Raji (cell line): Measurements from ENCODE around the gene ALKBH6.

Source experiments
- POLR2A ChIP-seq: IDR thresholded peaks from 2 replicates; pipeline ENCODE4 v1.6.1; 2011; ENCODE audit warnings: low read depth, low read length, control low read depth; ENCODE audit not compliant: insufficient read depth

Gene ALKBH6

DNA sequence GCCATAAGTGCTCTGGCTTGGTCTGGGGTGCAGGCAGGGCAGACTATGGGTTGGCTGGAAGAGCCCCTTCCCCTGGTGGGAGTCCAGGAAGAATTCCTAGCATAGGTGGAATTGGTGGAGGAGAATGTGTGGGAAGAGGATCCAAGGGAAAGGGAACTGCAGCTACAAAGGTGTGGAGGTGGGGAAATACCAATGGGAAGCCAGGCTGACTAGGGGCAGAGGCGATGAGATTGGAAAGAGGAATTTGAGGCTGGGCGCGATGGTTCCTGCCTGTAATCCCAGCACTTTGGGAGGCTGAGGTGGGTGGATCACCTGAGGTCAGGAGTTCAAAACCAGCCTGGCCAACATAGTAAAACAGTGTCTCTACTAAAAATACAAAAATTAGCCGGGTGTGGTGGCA is 23.9 kb downstream of the ALKBH6 start:
- TF ChIP-seq POLR2A = no peak

DNA sequence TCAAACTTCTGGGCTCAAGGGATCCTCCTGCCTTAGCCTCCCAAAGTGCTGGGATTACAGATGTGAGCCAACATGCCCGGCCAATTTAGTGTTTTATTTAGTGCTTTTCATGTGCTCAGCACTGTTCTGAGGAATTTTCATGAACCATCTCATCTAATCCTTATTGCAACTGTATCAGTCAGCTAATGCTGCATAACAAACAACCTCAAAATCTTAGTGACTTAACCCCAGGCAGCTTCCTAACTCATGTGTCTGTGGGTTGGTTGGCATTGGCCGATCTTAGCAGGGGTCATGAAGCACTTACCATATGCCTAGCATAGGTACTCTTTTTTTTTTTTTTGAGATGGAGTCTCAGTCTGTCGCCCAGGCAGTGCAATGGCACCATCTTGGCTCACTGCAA is 25.2 kb downstream of the ALKBH6 start:
- TF ChIP-seq POLR2A = no peak

DNA sequence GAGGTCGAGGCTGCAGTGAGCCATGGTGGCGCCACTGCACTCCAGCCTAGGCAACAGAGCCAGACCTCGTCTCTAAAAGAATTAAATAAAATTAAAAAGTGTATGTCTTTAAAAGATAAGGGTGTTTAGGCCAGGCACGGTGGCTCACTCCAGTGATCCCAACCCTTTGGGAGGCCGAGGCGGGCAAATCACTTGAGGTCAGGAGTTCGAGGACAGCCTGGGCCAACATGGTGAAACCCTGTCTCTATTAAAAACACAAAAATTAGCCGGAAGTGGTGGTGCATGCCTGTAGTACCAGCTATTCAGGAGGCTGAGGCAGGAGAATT is 26.5 kb downstream of the ALKBH6 start:
- TF ChIP-seq POLR2A = no peak

DNA sequence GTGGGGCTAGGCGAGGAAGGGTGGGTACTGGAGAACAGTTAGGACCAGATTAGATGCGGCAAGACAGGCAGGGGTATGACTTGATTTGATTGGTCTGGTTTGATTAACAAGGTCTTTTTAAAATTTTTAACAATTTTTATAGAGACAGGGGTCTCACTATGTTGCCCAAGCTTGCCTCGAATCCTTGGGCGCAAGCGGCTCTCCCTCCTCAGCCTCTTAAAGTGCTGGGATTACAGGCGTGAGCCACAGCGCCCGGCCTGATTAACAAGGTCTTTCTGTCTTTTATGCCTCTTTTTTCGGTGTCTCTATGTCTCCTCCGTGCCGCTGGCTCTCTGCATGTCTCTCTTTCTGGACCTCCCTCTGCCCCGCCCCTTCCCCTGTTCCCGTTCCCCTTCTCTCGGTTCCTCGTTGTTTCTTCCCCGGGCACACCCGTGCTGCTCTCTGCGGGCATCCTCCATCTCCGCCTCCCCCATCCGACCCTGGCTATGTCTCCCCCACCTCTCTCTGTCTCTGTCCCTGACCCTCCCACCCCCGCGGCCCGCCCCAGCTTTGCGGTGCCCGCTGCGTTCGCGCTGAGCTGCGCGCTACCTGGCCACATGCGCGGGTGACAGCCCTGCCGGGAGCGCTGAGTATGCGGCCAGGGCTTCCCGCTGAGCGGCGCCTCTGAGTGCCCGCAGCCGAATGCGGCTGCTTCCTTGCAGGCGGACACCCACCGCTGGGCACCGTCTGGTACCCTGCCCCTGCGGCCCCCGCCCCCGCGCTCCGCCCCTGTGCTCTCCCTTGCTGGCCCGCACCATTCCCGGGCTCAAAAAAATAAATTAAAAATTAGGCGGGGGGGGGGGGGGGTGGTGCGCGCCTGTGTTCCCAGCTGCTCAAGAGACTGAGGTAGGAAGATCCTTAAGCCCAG is 27.1 kb downstream of the ALKBH6 start:
- no peak for TF ChIP-seq POLR2A

DNA sequence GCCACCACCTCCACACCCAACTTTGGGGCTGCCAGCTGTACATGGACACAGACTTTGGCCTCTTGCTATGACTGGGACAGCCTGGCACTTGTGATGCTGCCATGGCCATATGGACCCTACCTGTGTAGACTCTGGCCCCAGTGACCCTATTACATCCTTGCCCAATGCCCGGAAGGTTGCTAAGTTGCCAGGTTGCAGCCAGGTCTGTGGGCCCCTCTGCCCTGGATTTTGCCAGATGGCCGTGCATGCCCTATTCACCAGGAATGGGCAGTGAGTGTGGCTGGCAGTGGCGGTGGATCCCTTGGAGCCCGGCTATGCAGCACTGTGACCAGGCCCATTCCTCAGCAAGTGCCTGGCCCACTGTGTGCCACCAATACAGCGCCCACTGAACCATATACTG is 27.9 kb downstream of the ALKBH6 start:
- no peak for TF ChIP-seq POLR2A

DNA sequence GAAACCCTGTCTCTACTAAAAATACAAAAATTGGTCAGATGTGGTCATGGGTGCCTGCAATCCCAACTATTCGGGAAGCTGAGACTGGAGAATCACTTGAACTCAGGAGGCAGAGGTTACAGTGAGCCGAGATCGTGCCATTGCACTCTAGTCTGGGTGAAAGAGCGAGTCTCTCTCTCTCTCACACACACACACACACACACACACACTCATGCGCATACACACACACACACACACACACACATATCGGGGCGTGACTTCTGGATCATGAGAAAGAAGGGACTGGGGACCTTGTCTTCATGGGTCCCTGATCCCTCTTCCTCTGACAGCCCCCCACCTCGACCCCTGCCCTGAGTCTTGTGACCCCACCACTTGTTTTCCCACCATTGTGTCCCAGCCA is 30.8 kb downstream of the ALKBH6 start:
- no peak for TF ChIP-seq POLR2A

DNA sequence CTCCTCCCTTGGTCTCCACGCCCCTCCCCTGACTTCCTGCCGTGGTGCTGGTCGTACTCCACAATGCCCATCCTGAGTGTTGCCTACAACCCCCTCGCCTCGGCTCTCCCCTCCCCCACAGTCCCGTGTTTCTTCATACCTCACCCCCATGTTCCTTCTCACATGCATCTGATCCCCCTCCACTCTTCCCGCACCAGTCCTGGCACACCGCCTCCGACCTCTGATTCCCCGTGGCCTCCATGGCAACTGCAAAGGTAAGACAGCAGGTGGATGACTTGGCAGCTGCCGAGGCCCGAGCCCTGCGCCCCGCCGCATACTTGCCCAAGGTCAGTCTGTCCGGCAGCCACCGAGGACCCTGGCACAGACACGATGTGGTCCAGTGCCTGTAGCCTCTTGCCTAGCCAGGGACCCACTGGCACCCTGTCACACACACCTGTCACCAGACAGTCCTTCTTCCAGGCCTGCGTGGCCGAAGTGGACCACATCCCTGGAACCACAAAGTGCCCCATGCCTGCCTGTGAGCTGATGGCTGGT is 35.1 kb downstream of the ALKBH6 start:
- no peak for TF ChIP-seq POLR2A

DNA sequence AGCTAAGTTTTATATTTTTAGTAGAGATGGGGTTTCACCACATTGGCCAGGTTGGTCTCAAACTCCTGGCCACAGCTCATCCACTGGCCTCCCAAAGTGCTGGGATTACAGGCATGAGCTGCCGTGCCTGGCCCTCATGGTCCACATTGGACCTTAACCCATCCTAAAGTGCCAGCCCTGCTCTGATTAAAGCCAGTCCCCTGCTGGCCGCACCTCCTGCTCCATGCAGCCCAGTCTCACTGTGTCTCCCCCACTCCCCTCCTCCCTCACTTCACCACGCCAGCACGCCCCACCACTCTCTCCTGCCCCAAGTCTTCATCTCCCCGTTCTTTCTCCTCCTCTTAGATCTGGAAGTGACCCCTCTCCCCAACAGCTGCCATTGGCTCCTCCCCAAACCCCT is 35.7 kb downstream of the ALKBH6 start:
- no peak for TF ChIP-seq POLR2A

DNA sequence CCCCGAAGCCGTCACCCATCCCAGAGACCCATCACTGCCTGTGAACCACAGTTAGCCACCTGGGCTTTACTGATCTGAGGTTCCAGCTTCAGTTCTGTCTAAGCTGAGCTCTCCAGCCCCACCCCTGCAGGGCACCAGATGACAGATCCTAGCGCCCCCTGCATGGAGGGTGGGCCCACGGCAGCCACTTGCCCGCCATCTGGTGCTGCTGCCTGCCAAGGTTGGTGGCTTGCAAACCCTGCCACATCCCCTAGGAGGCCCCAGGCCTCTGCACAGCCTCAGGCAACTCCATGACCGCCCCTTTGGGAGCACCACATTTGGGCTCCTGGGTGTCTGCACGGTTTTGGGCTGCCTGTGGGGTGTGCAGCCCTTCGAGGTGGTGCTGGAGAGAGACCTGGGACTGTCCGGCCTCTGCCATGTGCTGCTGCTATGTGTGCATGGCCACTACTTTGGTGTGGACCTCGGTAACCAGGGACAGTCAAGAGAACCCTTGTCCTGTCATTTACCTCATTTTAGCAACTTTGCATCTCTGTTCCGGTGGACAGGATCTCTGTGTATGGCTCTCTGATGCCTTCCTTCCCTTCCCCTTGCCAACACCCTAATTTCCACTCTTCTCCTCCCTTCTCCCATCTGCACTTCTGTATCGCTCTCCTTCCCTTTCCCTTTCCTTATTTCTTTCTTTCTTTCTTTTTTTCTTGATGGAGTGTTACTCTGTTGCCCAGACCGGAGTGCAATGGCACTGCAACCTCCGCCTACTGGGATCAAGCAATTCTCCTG is 36.4 kb downstream of the ALKBH6 start:
- no peak for TF ChIP-seq POLR2A

DNA sequence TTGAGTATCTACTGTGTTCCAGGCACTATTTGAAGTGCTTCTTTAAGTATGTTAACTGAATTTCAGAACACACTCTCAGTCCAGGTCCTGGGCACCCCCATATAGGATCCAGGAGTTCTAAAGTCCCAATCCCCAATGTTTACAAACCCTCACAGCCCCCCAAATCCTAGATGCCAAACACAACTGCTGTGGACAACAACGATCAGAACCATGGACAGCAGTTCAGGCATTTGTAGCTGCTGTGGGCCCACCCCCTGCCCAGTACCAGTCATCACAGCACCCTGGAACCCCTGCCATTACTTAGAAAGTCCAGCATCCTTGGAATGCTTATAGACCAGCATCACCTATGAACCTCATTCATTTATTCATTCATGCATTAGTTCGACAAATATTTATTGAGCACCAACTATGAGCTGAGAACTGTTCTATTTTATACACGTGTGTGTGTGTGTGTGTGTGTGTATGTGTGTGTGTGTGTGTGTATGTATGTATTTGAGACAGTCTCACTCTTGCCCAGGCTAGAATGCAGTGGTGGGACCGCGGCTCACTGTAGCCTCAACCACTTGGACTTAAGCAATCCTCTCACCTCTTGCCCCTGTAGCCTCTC is 38.3 kb downstream of the ALKBH6 start:
- TF ChIP-seq POLR2A = no peak

DNA sequence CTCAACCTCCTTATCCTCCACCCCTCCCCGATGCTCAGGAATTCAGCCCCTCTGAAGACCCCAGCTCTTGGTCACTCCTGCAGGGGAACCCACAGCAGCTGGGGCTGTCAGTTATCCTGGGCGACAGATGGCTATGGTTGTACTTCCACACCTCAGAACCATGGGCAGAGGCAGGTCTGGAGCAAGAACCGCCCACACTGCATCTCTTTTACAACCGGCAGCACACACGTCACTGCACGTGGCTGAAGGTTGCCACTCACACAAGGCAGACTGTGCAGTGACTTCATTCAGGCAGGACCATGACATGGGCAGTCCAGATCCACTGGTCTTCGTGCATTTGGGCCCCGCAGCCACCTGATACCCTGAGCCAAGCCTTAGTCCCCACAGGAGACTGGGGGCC is 40.5 kb downstream of the ALKBH6 start:
- TF ChIP-seq POLR2A = no peak

DNA sequence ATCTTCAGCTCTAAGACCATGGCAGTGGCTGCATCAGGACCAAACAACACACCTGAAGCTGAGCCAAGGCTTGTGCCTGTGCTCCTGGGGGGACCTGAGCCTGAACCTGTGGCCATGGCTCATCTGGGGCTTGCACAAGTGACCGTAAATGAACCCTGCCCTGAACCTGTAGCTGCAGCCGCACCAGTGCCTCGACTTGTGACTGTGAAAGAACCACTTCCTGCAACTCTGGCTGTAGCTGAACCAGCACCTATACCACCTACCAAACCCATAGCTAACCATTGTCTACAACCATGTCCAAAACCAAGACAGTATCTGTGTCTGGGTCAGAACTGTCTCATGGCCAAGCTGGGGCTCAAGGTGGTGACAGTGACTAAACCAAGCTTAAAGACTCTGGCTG is 47.2 kb downstream of the ALKBH6 start:
- no peak for TF ChIP-seq POLR2A

DNA sequence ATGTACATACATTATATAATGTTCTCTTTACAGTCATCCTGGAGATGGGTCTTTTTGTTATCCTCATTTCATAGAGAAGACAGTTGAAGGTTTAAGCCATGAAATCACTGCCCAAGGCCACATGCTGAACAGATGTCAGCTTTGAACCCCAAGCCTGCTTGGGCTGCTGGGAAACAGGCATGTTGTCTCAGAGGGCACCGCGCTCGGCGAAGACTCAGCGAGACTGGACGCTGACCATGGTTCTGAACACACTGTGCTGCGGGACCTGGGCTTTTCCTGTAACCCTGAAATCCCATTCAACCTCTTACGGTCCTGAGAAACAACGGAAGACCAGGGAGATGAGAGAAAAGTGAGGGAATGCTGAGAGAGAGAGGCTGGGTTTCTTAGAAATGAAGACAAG is 50.5 kb downstream of the ALKBH6 start:
- TF ChIP-seq POLR2A = no peak

DNA sequence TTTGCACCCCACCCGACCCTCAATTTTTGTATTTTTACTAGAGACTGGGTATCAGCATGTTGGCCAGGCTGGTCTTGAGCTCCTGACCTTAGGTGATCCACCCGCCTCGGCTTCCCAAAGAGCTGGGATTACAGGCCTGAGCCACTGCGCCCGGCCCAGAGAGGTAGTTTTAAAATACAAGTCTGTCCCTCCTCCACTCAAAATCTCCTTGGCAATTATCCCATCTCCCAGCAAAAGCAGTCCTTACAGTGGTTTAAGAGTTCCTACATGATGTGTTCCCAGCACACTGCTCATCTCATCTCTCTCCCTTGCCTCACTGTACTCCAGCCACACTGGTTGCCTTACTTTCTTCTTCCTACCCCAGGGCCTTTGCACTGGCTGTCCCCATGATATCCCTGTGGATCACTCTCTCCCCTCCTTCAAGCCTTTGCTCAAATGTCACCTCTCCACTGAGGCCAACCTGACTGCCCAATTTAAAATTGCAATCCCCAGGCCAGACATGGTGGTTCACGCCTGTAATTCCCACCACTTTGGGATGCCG is 53.5 kb downstream of the ALKBH6 start:
- no peak for TF ChIP-seq POLR2A

DNA sequence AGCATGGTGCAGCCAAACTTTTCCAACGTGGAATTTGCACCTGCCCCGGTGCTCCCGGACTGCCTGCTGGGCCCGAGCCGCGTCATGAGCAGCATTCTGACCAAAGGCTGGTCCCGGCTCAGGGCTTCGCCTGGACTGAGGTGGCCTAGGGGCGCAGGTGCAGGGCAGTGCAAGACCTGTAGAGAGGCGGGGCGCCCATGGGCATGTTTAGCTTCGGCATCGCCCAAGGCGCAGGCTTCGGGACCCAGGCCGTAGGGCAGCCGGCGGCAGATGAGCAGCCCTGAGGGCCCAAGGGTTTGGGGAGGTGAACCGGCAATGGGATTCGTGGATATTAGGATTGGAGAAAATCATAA is 54.1 kb downstream of the ALKBH6 start:
- no peak for TF ChIP-seq POLR2A
